ENCODE measurements around the gene MAP3K15. TPM values are rescaled to one million over a fixed set of nuclear protein-coding genes. Genes with fewer than 3 reads are reported as not detected.

Gene MAP3K15
- total and polyA plus RNA-seq, 2 experiments from 2014 or later, result 0.33 to 0.48 TPM

DNA sequence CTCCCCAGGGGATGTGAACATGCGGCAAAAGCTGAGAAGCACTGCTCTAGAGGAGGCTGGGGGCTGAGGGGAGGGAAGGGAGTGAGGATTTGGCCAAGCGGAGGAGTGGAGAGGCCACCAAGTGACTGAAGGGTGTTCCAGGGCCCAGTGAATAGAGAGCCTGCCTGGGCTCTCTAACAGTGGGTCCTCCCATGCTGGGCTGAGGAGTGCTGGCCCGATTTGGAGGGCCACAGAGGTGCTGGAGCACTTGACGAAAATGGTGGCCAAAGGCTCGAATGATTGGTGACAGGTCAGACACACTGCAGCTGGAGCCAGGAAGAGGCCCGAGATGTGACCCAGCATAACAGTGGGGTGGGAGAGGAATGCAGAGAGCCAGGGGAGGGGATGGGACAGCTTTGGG is 37.5 kb upstream of the MAP3K15 start:
- Histone ChIP-seq H3K9me2 (replicated peaks; ENCODE audit: insufficient read depth) (no peaks in the 10 kb centered on the region), H2AFZ (no peak overlapping the region), H3K4me1 (ENCODE audit: insufficient read depth) (no peaks in the 10 kb centered on the region), H3K27ac (no peak overlapping the region), H3K4me2 (no peak overlapping the region), H3K27me3 (no peaks in the 10 kb centered on the region), H4K20me1 (ENCODE audit: insufficient read depth, poor library complexity, severe bottlenecking) (no peaks in the 10 kb centered on the region), H3K36me3 (replicated peaks; ENCODE audit: insufficient read depth, low read depth) (no peaks in the 10 kb centered on the region), H3K79me2 (no peaks in the 10 kb centered on the region), H3K4me3 (no peak overlapping the region), H3K9me3 (ENCODE audit: low read depth) (no peaks in the 10 kb centered on the region)
- no peak for DNase-seq (ENCODE audit: low spot score)
- TF ChIP-seq EZH2phosphoT487 (IDR thresholded peaks at IDR 0.05; ENCODE audit: low read depth, severe bottlenecking, unreplicated experiment), result no peak
- TF ChIP-seq, protein P1, sequence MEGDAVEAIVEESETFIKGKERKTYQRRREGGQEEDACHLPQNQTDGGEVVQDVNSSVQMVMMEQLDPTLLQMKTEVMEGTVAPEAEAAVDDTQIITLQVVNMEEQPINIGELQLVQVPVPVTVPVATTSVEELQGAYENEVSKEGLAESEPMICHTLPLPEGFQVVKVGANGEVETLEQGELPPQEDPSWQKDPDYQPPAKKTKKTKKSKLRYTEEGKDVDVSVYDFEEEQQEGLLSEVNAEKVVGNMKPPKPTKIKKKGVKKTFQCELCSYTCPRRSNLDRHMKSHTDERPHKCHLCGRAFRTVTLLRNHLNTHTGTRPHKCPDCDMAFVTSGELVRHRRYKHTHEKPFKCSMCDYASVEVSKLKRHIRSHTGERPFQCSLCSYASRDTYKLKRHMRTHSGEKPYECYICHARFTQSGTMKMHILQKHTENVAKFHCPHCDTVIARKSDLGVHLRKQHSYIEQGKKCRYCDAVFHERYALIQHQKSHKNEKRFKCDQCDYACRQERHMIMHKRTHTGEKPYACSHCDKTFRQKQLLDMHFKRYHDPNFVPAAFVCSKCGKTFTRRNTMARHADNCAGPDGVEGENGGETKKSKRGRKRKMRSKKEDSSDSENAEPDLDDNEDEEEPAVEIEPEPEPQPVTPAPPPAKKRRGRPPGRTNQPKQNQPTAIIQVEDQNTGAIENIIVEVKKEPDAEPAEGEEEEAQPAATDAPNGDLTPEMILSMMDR (IDR thresholded peaks at IDR 0.05; ENCODE audit: poor library complexity), result no peak
- no peak for TF ChIP-seq EZH2 (IDR thresholded peaks at IDR 0.05; ENCODE audit: borderline replicate concordance)
- 89% methylated on average over 6 of the region's 6 CpGs for WGBS (ENCODE audit: low lambda C conversion rate, missing lambda C conversion rate)

DNA sequence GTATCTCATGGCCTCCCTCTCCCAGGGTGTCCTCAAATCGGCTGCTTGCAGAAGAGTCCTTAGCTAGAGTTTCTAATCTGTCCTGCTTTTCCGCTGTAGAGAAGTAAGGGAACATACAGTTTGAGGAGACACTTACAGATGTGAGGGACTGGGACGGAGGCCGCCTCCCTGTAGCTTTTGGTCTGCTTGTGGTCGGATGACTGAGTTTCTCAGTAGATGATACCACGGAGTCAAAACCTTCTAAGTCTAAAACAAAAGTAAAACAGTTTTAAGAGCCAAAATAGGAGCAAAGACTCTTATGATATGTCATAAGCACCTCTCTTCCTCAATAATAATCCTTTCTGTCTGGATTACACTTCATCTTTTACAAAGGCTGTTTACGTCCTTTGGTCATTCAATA is 34.5 kb upstream of the MAP3K15 start:
- TF ChIP-seq EZH2phosphoT487 (IDR thresholded peaks at IDR 0.05; ENCODE audit: low read depth, severe bottlenecking, unreplicated experiment), result no peak
- TF ChIP-seq, protein P1 (IDR thresholded peaks at IDR 0.05; ENCODE audit: poor library complexity), result no peak
- no peak for TF ChIP-seq EZH2 (IDR thresholded peaks at IDR 0.05; ENCODE audit: borderline replicate concordance)

DNA sequence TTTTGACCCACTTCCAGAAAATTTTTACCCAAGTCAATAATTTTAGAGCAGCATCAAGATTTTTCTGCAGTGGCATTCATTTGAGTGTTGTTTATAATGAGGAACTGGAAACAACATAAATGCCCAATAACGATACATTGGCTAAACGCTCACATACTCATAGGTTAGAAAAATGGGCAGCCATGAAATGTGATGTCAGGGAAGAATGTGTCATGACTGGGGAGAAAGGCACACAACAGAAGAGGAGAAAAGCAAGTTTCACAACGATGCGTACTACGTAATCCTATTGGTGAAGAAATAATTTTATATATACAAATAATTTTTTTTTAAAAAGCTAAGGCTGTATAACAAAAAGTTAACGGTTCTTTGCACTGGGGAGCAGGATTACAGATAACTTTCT is 33.6 kb upstream of the MAP3K15 start:
- Histone ChIP-seq H3K36me3 (replicated peaks; ENCODE audit: insufficient read depth, low read depth) (no peaks in the 10 kb centered on the region), H3K4me3 (no peak overlapping the region), H3K9me3 (ENCODE audit: low read depth) (no peaks in the 10 kb centered on the region), H3K27me3 (no peaks in the 10 kb centered on the region), H3K4me2 (no peak overlapping the region), H2AFZ (no peak overlapping the region), H4K20me1 (ENCODE audit: insufficient read depth, poor library complexity, severe bottlenecking) (no peaks in the 10 kb centered on the region), H3K27ac (no peak overlapping the region), H3K4me1 (ENCODE audit: insufficient read depth) (no peaks in the 10 kb centered on the region), H3K79me2 (no peaks in the 10 kb centered on the region), H3K9me2 (replicated peaks; ENCODE audit: insufficient read depth) (no peaks in the 10 kb centered on the region)
- no peak for DNase-seq (ENCODE audit: low spot score)
- WGBS (ENCODE audit: low lambda C conversion rate, missing lambda C conversion rate), result 87% methylated on average over 6 of the region's 6 CpGs
- no peak for TF ChIP-seq EZH2phosphoT487 (IDR thresholded peaks at IDR 0.05; ENCODE audit: low read depth, severe bottlenecking, unreplicated experiment)

More for the DNA sequence above, 34.5 kb upstream of the MAP3K15 start:
- Histone ChIP-seq H3K27ac (no peak overlapping the region), H2AFZ (no peak overlapping the region), H3K27me3 (no peaks in the 10 kb centered on the region), H3K79me2 (no peaks in the 10 kb centered on the region), H3K4me2 (no peak overlapping the region), H4K20me1 (ENCODE audit: insufficient read depth, poor library complexity, severe bottlenecking) (no peaks in the 10 kb centered on the region), H3K9me2 (replicated peaks; ENCODE audit: insufficient read depth) (no peaks in the 10 kb centered on the region), H3K36me3 (replicated peaks; ENCODE audit: insufficient read depth, low read depth) (no peaks in the 10 kb centered on the region), H3K4me3 (no peak overlapping the region), H3K9me3 (ENCODE audit: low read depth) (no peaks in the 10 kb centered on the region), H3K4me1 (ENCODE audit: insufficient read depth) (no peaks in the 10 kb centered on the region)
- DNase-seq (ENCODE audit: low spot score), result no peak
- WGBS (ENCODE audit: low lambda C conversion rate, missing lambda C conversion rate), result 77% methylated on average over 7 of the region's 7 CpGs

DNA sequence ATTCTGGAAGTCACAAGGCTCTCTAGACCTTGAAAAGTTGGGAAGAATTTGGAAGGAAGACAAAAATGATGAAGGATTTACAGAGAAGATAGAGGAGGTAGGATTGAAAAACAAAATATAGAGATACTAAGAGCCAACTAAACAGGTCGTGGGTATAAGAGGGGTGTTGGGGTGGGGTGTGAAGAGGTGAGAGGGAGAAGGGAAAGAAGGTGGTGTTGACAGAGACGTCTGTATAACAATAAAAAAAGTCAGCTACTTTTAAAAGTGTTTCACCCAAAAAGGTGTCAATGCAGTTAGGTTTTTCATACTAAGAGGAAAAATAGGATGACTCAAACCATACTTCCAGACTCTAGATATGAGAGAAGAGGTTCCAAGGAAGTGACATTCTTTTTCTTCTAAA is 33.0 kb upstream of the MAP3K15 start:
- Histone ChIP-seq H3K9me3 (ENCODE audit: low read depth) (no peaks in the 10 kb centered on the region), H3K27me3 (no peaks in the 10 kb centered on the region), H3K79me2 (no peaks in the 10 kb centered on the region), H3K27ac (no peak overlapping the region), H3K36me3 (replicated peaks; ENCODE audit: insufficient read depth, low read depth) (no peaks in the 10 kb centered on the region), H3K4me1 (ENCODE audit: insufficient read depth) (no peaks in the 10 kb centered on the region), H2AFZ (no peak overlapping the region), H3K4me3 (no peak overlapping the region), H4K20me1 (ENCODE audit: insufficient read depth, poor library complexity, severe bottlenecking) (no peaks in the 10 kb centered on the region), H3K9me2 (replicated peaks; ENCODE audit: insufficient read depth) (no peaks in the 10 kb centered on the region), H3K4me2 (no peak overlapping the region)
- no peak for DNase-seq (ENCODE audit: low spot score)
- WGBS (ENCODE audit: low lambda C conversion rate, missing lambda C conversion rate), result 60% methylated on average over 2 of the region's 2 CpGs
- TF ChIP-seq EZH2phosphoT487 (IDR thresholded peaks at IDR 0.05; ENCODE audit: low read depth, severe bottlenecking, unreplicated experiment) (no peak), EZH2 (IDR thresholded peaks at IDR 0.05; ENCODE audit: borderline replicate concordance) (no peak)
- TF ChIP-seq, protein P1 (IDR thresholded peaks at IDR 0.05; ENCODE audit: poor library complexity), result no peak
